Stimulated activated naive B cell treated with anti-CD40 and anti-IgM and Interleukin-4, amounts not matched to agents 10 μg/mL and 1 μg/mL and 100 μg/mL, for 72 hours (primary cell): ENCODE measurements around the gene AKAP8L.
A peak's percentile ranks its signal among the peaks of the same experiment; 100 is the strongest.

Experiments used
- ATAC-seq, 2 donors: fragments of 150-1000 bp; cut with Tn5 transposase; replicated peaks; 2 replicates each; pipeline ENCODE4 v1.10.0; 2021; ENCODE audit warnings: moderate library complexity in 1 of 2
- DNase-seq: peaks from one replicate; pipeline ENCODE4 v3.0.0; 2021
- H3K27ac Mint-ChIP-seq: one replicate; pipeline ENCODE4 v1.8.0; 2022; ENCODE audit warnings: mild to moderate bottlenecking, mixed read lengths
- H3K27me3 Mint-ChIP-seq, 2 donors: one replicate each; pipeline ENCODE4 v1.8.0; 2022; ENCODE audit warnings: mixed read lengths in 2 of 2
- H3K36me3 Mint-ChIP-seq, 2 donors: one replicate each; pipeline ENCODE4 v1.8.0; 2022; ENCODE audit warnings: mixed read lengths in 2 of 2, mild to moderate bottlenecking in 1 of 2
- H3K4me1 Mint-ChIP-seq, 2 donors: one replicate each; pipeline ENCODE4 v1.8.0; 2022; ENCODE audit warnings: mixed read lengths in 2 of 2, mild to moderate bottlenecking in 1 of 2
- H3K4me3 Mint-ChIP-seq, 2 donors: one replicate each; pipeline ENCODE4 v1.8.0; 2022; ENCODE audit warnings: mild to moderate bottlenecking in 2 of 2, mixed read lengths in 2 of 2, moderate library complexity in 1 of 2
- H3K9me3 Mint-ChIP-seq, 2 donors: one replicate each; pipeline ENCODE4 v1.8.0; 2022; ENCODE audit warnings: mixed read lengths in 2 of 2, mild to moderate bottlenecking in 1 of 2

AKAP8L gene

GRCh38 chr19:15332311-15332996, 86.3 kb downstream of the AKAP8L start, which contains the start of gene BRD4:
Gene BRD4 (minus strand): TSS chr19:15332539. CDS start chr19:15273099, 59,440 bp downstream.
- H3K36me3 Mint-ChIP-seq, result peaks cover 19 to 44% of the 10 kb centered on the region in 2 donors
- peak within 1 kb of the TSS; percentile 98 for H3K27ac Mint-ChIP-seq
- ATAC-seq (peak; percentile 42 to 56), DNase-seq (peak; percentile 74)
- peak within 1 kb of the TSS; percentile 94 to 98 for H3K4me3 Mint-ChIP-seq
- H3K4me1 Mint-ChIP-seq, result peaks cover 20 to 61% of the 10 kb centered on the region in 2 donors
- no peaks in the 10 kb centered on the region for H3K9me3 Mint-ChIP-seq
- no peaks in the 10 kb centered on the region for H3K27me3 Mint-ChIP-seq

GRCh38 chr19:15331419-15332310, 87.1 kb downstream of the AKAP8L start:
- Mint-ChIP-seq H3K36me3 (peaks cover 17 to 48% of the 10 kb centered on the region in 2 donors), H3K9me3 (no peaks in the 10 kb centered on the region), H3K4me3 (peak overlapping the region; percentile 92 to 94), H3K27ac (peak overlapping the region; percentile 97), H3K27me3 (no peaks in the 10 kb centered on the region), H3K4me1 (peaks cover 27 to 67% of the 10 kb centered on the region in 2 donors)
- ATAC-seq, result peak; percentile 31 to 42
- peak; percentile 52 for DNase-seq

- Mint-ChIP-seq H3K9me3 (no peaks in the 10 kb centered on the region), H3K27ac (peak overlapping the region; percentile 97), H3K27me3 (no peaks in the 10 kb centered on the region), H3K4me1 (peaks cover 29 to 70% of the 10 kb centered on the region in 2 donors), H3K4me3 (peak overlapping the region; percentile 92 to 94), H3K36me3 (peaks cover 11 to 45% of the 10 kb centered on the region in 2 donors)
- ATAC-seq (no peak), DNase-seq (no peak)
Observed at GRCh38 chr19:15330801-15331418, 87.9 kb downstream of the AKAP8L start.
